Activated naive CD4-positive, alpha-beta T cell treated with anti-CD3 and anti-CD28 coated beads, Interleukin-2, amount 10 ng/mL, durations not matched to agents 7 days and 5 days (primary cell): ENCODE data around the gene IGFLR1.

Experiments used
- CTCF ChIA-PET: fragments of 350-600 bp; sonication (Branson Sonifier 250); formaldehyde crosslinking; loops from one replicate; lab custom pipeline; 2021; ENCODE audit warnings: antibody characterized with exemption; lab: Charles Lee
- DNase-seq: peaks from one replicate; pipeline ENCODE4 v3.0.0-alpha.2; 2020
- H3K27ac Mint-ChIP-seq: one replicate; pipeline ENCODE4 v1.8.0; 2021; ENCODE audit warnings: mild to moderate bottlenecking, moderate library complexity, mixed read lengths
- H3K27me3 Mint-ChIP-seq: one replicate; pipeline ENCODE4 v1.8.0; 2021; ENCODE audit warnings: mild to moderate bottlenecking, mixed read lengths
- H3K36me3 Mint-ChIP-seq: one replicate; pipeline ENCODE4 v1.8.0; 2021; ENCODE audit warnings: mixed read lengths
- H3K4me1 Mint-ChIP-seq: one replicate; pipeline ENCODE4 v1.8.0; 2021; ENCODE audit warnings: mixed read lengths
- H3K4me3 Mint-ChIP-seq: one replicate; pipeline ENCODE4 v1.8.0; 2021; ENCODE audit warnings: mild to moderate bottlenecking, moderate library complexity, mixed read lengths
- H3K9me3 Mint-ChIP-seq: one replicate; pipeline ENCODE4 v1.8.0; 2021; ENCODE audit warnings: mixed read lengths

IGFLR1 gene

GRCh38 chr19:35783469-35784434 lies 41.5 kb upstream of the IGFLR1 start:
- Mint-ChIP-seq H3K36me3 (peaks cover 34% of the 10 kb centered on the region), H3K27me3 (no peaks in the 10 kb centered on the region), H3K9me3 (no peaks in the 10 kb centered on the region), H3K4me3 (no peak overlapping the region), H3K4me1 (no peaks in the 10 kb centered on the region), H3K27ac (no peak overlapping the region)
- CTCF ChIA-PET: no interaction called here
- DNase-seq: no peak

GRCh38 chr19:35782589-35782988 lies 40.3 kb upstream of the IGFLR1 start:
- H3K27ac Mint-ChIP-seq: no peak overlapping the region
- no peak overlapping the region for H3K4me3 Mint-ChIP-seq
- CTCF ChIA-PET: no interaction called here
- no peaks in the 10 kb centered on the region for H3K9me3 Mint-ChIP-seq
- peaks cover 3% of the 10 kb centered on the region for H3K4me1 Mint-ChIP-seq
- no peak for DNase-seq
- H3K36me3 Mint-ChIP-seq: peaks cover 42% of the 10 kb centered on the region
- H3K27me3 Mint-ChIP-seq: no peaks in the 10 kb centered on the region

DNA sequence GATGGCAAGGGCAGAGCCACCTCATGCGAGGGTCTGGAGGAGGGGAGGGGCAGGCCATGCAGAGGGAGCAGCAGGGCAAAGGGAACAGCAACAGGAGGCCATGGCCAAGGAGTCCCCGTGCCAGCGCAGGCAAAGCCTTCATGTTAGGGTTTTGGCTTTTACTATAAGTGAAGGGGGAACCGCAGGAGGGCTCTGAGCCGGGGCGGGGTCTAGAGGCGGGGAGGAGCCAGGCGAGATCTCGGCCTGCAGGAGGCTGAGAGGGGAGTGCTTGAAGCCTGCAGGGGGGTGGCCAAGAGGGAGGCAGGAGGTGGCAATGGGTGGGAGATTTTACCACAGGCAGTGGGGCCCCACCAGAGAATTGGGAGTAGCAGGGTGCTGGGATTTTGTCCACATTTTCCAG lies 39.4 kb upstream of the IGFLR1 start:
- Mint-ChIP-seq H3K27me3 (no peaks in the 10 kb centered on the region), H3K36me3 (peaks cover 50% of the 10 kb centered on the region), H3K4me3 (no peak overlapping the region), H3K27ac (no peak overlapping the region), H3K4me1 (peaks cover 12% of the 10 kb centered on the region), H3K9me3 (no peaks in the 10 kb centered on the region)
- no peak for DNase-seq
- CTCF ChIA-PET: no interaction called here

DNA sequence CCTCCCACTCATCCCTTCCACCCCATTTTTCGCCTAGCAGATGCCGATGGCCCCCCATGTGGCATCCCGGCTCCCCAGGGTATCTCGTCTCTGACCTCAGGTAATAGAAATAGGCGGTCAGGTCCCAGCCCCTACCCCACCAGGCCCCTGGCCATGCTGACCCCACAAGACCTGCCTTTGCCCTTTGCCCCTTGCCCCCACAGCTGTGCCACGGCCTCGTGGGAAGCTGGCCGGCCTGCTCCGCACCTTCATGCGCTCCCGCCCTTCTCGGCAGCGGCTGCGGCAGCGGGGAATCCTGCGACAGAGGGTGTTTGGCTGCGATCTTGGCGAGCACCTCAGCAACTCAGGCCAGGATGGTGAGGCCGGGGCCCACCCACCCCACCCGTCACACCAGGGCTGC lies 38.5 kb upstream of the IGFLR1 start:
- H3K4me1 Mint-ChIP-seq: peaks cover 18% of the 10 kb centered on the region
- peaks cover 46% of the 10 kb centered on the region for H3K36me3 Mint-ChIP-seq
- no peak for DNase-seq
- no peaks in the 10 kb centered on the region for H3K9me3 Mint-ChIP-seq
- CTCF ChIA-PET: no interaction called here
- no peaks in the 10 kb centered on the region for H3K27me3 Mint-ChIP-seq
- H3K4me3 Mint-ChIP-seq: no peak overlapping the region
- no peak overlapping the region for H3K27ac Mint-ChIP-seq

- Mint-ChIP-seq H3K4me1 (peaks cover 20% of the 10 kb centered on the region), H3K27me3 (no peaks in the 10 kb centered on the region), H3K27ac (no peak overlapping the region), H3K36me3 (peaks cover 44% of the 10 kb centered on the region), H3K9me3 (no peaks in the 10 kb centered on the region), H3K4me3 (no peak overlapping the region)
- no peak for DNase-seq
- CTCF ChIA-PET: no interaction called here
Measured at GRCh38 chr19:35780058-35780457, 37.8 kb upstream of the IGFLR1 start.

- Mint-ChIP-seq H3K9me3 (no peaks in the 10 kb centered on the region), H3K27ac (no peak overlapping the region), H3K4me3 (no peak overlapping the region), H3K4me1 (peaks cover 28% of the 10 kb centered on the region), H3K36me3 (peaks cover 44% of the 10 kb centered on the region), H3K27me3 (no peaks in the 10 kb centered on the region)
- CTCF ChIA-PET: no interaction called here
- no peak for DNase-seq
Measured at GRCh38 chr19:35779033-35779432, 36.8 kb upstream of the IGFLR1 start.

- Mint-ChIP-seq H3K27me3 (no peaks in the 10 kb centered on the region), H3K36me3 (peaks cover 38% of the 10 kb centered on the region), H3K9me3 (no peaks in the 10 kb centered on the region), H3K4me3 (peak overlapping the region; percentile 38), H3K27ac (no peak overlapping the region), H3K4me1 (peaks cover 28% of the 10 kb centered on the region)
- CTCF ChIA-PET: no interaction called here
- DNase-seq: no peak
Measured at GRCh38 chr19:35777961-35778360, 35.7 kb upstream of the IGFLR1 start.

DNA sequence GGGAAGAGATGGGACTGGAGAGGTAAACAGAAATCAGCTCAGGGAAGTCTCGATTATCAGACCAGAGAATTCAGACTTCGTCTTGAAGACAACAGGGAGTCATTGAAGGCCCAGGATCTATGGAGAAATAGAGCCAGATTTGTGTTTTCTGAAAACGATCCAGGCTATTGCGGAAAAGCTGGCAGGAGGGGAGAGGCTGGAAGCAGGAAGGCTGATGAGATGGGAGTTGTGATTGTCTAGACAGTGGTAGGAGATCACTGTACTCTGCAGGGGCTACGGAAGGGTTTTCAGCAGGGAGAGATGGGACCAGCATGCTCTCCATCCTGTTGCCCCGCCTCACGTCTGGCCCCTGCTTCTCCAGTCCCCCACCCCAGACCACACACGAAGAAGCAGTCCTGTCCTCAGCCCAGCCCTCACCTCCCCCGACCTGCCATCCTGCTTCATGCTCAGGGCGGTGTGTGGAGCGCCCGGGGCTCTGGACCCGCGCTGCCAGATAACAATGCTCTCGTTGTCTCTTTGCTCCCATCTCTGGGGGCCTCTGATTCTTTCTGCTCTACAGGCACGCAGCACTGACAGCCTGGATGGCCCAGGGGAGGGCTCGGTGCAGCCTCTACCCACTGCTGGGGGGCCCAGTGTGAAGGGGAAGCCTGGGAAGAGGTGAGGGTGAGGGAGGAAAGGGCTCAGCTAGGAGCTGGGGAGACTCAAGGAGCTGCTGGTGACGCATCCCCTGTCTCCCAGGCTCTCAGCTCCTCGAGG lies 35.0 kb upstream of the IGFLR1 start:
- no peaks in the 10 kb centered on the region for H3K27me3 Mint-ChIP-seq
- peaks cover 33% of the 10 kb centered on the region for H3K36me3 Mint-ChIP-seq
- peaks cover 28% of the 10 kb centered on the region for H3K4me1 Mint-ChIP-seq
- DNase-seq: no peak
- CTCF ChIA-PET: interaction anchor here (0.6 to 1.4 kb wide), 3 partner anchors 12 to 244 kb away, joined by 3 to 5 read pairs (median 4); no protein-coding TSS in a partner anchor
- H3K9me3 Mint-ChIP-seq: no peaks in the 10 kb centered on the region
- peak overlapping the region; percentile 66 for H3K27ac Mint-ChIP-seq
- H3K4me3 Mint-ChIP-seq: peak overlapping the region; percentile 81

DNA sequence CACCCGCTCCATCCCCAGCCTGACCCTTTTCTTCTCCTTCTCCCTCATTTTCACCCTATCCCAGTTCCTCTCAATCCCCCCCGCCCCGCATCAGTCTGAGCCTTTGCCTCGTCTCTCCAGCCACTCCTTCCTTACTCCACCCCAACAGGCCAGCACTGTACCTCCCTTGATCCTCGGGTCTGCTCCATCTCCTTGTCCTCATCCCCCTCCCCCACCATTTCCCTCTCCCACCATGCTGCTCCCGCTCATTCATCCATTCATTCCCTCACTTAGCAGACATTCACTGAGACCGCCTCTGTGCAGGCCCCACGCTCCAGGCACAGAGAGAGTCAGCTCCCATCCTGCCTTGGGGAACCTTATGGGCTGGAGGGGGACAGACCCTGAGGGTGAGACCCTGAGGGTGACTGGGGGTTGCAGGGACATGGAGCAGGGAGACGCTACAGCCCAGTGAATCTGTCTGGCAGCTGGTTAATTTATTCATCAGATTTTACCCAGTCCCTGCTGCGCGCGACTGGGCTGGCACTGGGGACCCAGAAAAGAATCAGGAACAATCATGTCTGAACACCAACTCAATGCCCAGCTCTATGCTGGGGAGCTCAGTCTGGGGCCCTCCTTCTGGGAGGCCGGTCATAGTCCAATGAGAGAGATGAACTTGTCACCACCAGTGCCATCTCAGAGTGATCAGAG lies 34.0 kb upstream of the IGFLR1 start:
- CTCF ChIA-PET: interaction anchor here (0.6 to 1.4 kb wide), 4 partner anchors 11 to 245 kb away, joined by 3 to 5 read pairs (median 4); no protein-coding TSS in a partner anchor

GRCh38 chr19:35775298-35776101 lies 33.2 kb upstream of the IGFLR1 start, which contains the start of gene ARHGAP33:
TSS of gene ARHGAP33 (plus strand) at chr19:35775564. CDS start at chr19:35775659, 95 bp downstream.
- Mint-ChIP-seq H3K9me3 (no peaks in the 10 kb centered on the region), H3K4me3 (peak within 1 kb of the TSS; percentile 81), H3K4me1 (peaks cover 28% of the 10 kb centered on the region), H3K27me3 (no peaks in the 10 kb centered on the region), H3K27ac (peak within 1 kb of the TSS; percentile 64), H3K36me3 (peaks cover 25% of the 10 kb centered on the region)
- CTCF ChIA-PET: interaction anchor here (0.9 to 1.4 kb wide), 2 partner anchors 10 to 14 kb away, joined by 3 to 4 read pairs; no protein-coding TSS in a partner anchor
- DNase-seq: peak; percentile 100

More for the DNA sequence above, 34.0 kb upstream of the IGFLR1 start:
- no peaks in the 10 kb centered on the region for H3K9me3 Mint-ChIP-seq
- H3K4me1 Mint-ChIP-seq: peaks cover 28% of the 10 kb centered on the region
- no peak for DNase-seq
- peak overlapping the region; percentile 64 for H3K27ac Mint-ChIP-seq
- peaks cover 28% of the 10 kb centered on the region for H3K36me3 Mint-ChIP-seq
- no peaks in the 10 kb centered on the region for H3K27me3 Mint-ChIP-seq
- H3K4me3 Mint-ChIP-seq: peak overlapping the region; percentile 81

- Mint-ChIP-seq H3K4me3 (peak overlapping the region; percentile 81), H3K4me1 (peaks cover 31% of the 10 kb centered on the region), H3K27ac (no peak overlapping the region), H3K9me3 (no peaks in the 10 kb centered on the region), H3K27me3 (no peaks in the 10 kb centered on the region), H3K36me3 (peaks cover 26% of the 10 kb centered on the region)
- no peak for DNase-seq
- CTCF ChIA-PET: no interaction called here
Measured at GRCh38 chr19:35775046-35775297, 32.7 kb upstream of the IGFLR1 start.

GRCh38 chr19:35774274-35775045 lies 32.2 kb upstream of the IGFLR1 start:
- H3K4me3 Mint-ChIP-seq: peak overlapping the region; percentile 81
- H3K27ac Mint-ChIP-seq: no peak overlapping the region
- H3K36me3 Mint-ChIP-seq: peaks cover 22% of the 10 kb centered on the region

More at GRCh38 chr19:35774274-35775045, 32.2 kb upstream of the IGFLR1 start:
- H3K27me3 Mint-ChIP-seq: no peaks in the 10 kb centered on the region
- DNase-seq: no peak
- CTCF ChIA-PET: no interaction called here
- peaks cover 31% of the 10 kb centered on the region for H3K4me1 Mint-ChIP-seq
- H3K9me3 Mint-ChIP-seq: no peaks in the 10 kb centered on the region
